GM19372 (cell line): ENCODE data around the gene DNM3.

Experiments used
- ATAC-seq: cut with Tn5 transposase; IDR thresholded peaks from one replicate; pipeline ENCODE4 v1.9.1; 2021; ENCODE audit warnings: mild to moderate bottlenecking, low read depth, moderate library complexity; ENCODE audit not compliant: unreplicated experiment

DNM3 gene

GRCh38 chr1:172457479-172458130 lies 616.3 kb downstream of the DNM3 start:
- ATAC-seq = no peak

GRCh38 chr1:172460177-172460576 lies 618.9 kb downstream of the DNM3 start:
- ATAC-seq = no peak

- ATAC-seq = no peak
These were observed 619.6 kb downstream of the DNM3 start for GRCh38 chr1:172460887-172461315.
